M059J (cell line): ENCODE data around the gene B3GNT8. TPM values are rescaled to one million over a fixed set of nuclear protein-coding genes. Genes with fewer than 3 reads are reported as not detected.
"Not testable (repeated sequence)": the region's sequence is repeated elsewhere in the genome, so short reads cannot be mapped to it uniquely, and the experiment has no call there.

Experiments used
- DNase-seq: peaks from one replicate; pipeline ENCODE4 v3.0.0-alpha.2; 2012; ENCODE audit warnings: low read depth
- total RNA-seq: library from RNA; depleted of rRNA; stranded (reverse); fragments of >200 nt; shearing (Covaris generic); gene quantifications from 2 replicates; pipeline ENCODE4 v1.2.3, GENCODE V29; 2014; rRNA removed

B3GNT8 gene
- total RNA-seq, 1 experiment from 2014 or later = not detected

GRCh38 chr19:41392775-41393174, 34.4 kb downstream of the B3GNT8 start:
- no peak for DNase-seq

- DNase-seq = no peak
These were observed 35.6 kb downstream of the B3GNT8 start for GRCh38 chr19:41391618-41392017.

- DNase-seq = no peak
These were observed 40.7 kb downstream of the B3GNT8 start for GRCh38 chr19:41386442-41386841.

GRCh38 chr19:41384351-41384750, 42.8 kb downstream of the B3GNT8 start:
- no peak for DNase-seq

- DNase-seq = not testable (repeated sequence)
These were observed 45.6 kb downstream of the B3GNT8 start for GRCh38 chr19:41381536-41381935.

- no peak for DNase-seq
These were observed 49.0 kb downstream of the B3GNT8 start for GRCh38 chr19:41377977-41378709.

GRCh38 chr19:41376998-41377365, 50.2 kb downstream of the B3GNT8 start:
- no peak for DNase-seq

GRCh38 chr19:41376241-41376997, 50.8 kb downstream of the B3GNT8 start, which contains the start of gene TMEM91:
TSS of gene TMEM91 (plus strand) at chr19:41376533. CDS start at chr19:41378310, 1,777 bp downstream.
- DNase-seq = no peak

Other genes with a start within 250 kb of the B3GNT8 start
- 5.6 and 7.3 TPM in 2 replicates for gene CYP2S1, start 234.2 kb downstream of the B3GNT8 start, total RNA-seq
- gene AXL, start 208.2 kb downstream of the B3GNT8 start, total RNA-seq = 237 and 362 TPM in 2 replicates
- 94.9 and 143 TPM in 2 replicates for gene HNRNPUL1, start 163.0 kb downstream of the B3GNT8 start, total RNA-seq
- 5.6 and 7.2 TPM in 2 replicates for gene CCDC97, start 117.2 kb downstream of the B3GNT8 start, total RNA-seq
- gene TGFB1, start 73.5 kb downstream of the B3GNT8 start, total RNA-seq = 10.1 and 22.9 TPM in 2 replicates
- 8.2 and 9.9 TPM in 2 replicates for gene B9D2, start 63.2 kb downstream of the B3GNT8 start, total RNA-seq
- gene TMEM91, start 50.8 kb downstream of the B3GNT8 start, total RNA-seq = 0.17 and 2.4 TPM in 2 replicates
- 25.2 and 28.5 TPM in 2 replicates for gene EXOSC5, start 30.0 kb downstream of the B3GNT8 start, total RNA-seq
- 15.9 and 18.3 TPM in 2 replicates for gene BCKDHA, start 29.6 kb downstream of the B3GNT8 start, total RNA-seq
- 52.1 and 57.2 TPM in 2 replicates for gene DMAC2, start 12.5 kb upstream of the B3GNT8 start, total RNA-seq
- not detected in 2 replicates for gene ERICH4, start 15.8 kb upstream of the B3GNT8 start, total RNA-seq
- gene CEACAM21, start 148.8 kb upstream of the B3GNT8 start, total RNA-seq = not detected in 2 replicates
- gene CEACAM4, start 199.7 kb upstream of the B3GNT8 start, total RNA-seq = not detected in 2 replicates